ENCODE results near the gene WDFY1. TPM values are rescaled to one million over a fixed set of nuclear protein-coding genes. Genes with fewer than 3 reads are reported as not detected.

Gene WDFY1
- total RNA-seq, 1 donor from 2014 or later: 61.9 TPM

GRCh38 chr2:223936862-223937326, 8.2 kb downstream of the WDFY1 start:
- Mint-ChIP-seq H3K36me3 (ENCODE audit: unreplicated experiment) (peaks cover 6% of the 10 kb centered on the region), H3K27ac (ENCODE audit: unreplicated experiment) (peak overlapping the region; percentile 73), H3K27me3 (ENCODE audit: unreplicated experiment) (no peaks in the 10 kb centered on the region), H3K4me1 (ENCODE audit: unreplicated experiment) (peaks cover 69% of the 10 kb centered on the region), H3K9me3 (ENCODE audit: unreplicated experiment) (no peaks in the 10 kb centered on the region), H3K4me3 (ENCODE audit: unreplicated experiment) (no peak overlapping the region)
- TF ChIP-seq CTCF (IDR thresholded peaks at IDR 0.05): no peak
- no peak for DNase-seq (ENCODE audit: extremely low spot score, unreplicated experiment)

GRCh38 chr2:223935459-223936125, 9.5 kb downstream of the WDFY1 start:
- Mint-ChIP-seq H3K9me3 (ENCODE audit: unreplicated experiment) (no peaks in the 10 kb centered on the region), H3K27me3 (ENCODE audit: unreplicated experiment) (no peaks in the 10 kb centered on the region), H3K4me3 (ENCODE audit: unreplicated experiment) (no peak overlapping the region), H3K27ac (ENCODE audit: unreplicated experiment) (no peak overlapping the region), H3K4me1 (ENCODE audit: unreplicated experiment) (peaks cover 65% of the 10 kb centered on the region), H3K36me3 (ENCODE audit: unreplicated experiment) (peaks cover 4% of the 10 kb centered on the region)
- no peak for TF ChIP-seq CTCF (IDR thresholded peaks at IDR 0.05)
- no peak for DNase-seq (ENCODE audit: extremely low spot score, unreplicated experiment)

- Mint-ChIP-seq H3K27me3 (ENCODE audit: unreplicated experiment) (no peaks in the 10 kb centered on the region), H3K4me3 (ENCODE audit: unreplicated experiment) (no peak overlapping the region), H3K9me3 (ENCODE audit: unreplicated experiment) (no peaks in the 10 kb centered on the region), H3K36me3 (ENCODE audit: unreplicated experiment) (peaks cover 3% of the 10 kb centered on the region), H3K27ac (ENCODE audit: unreplicated experiment) (peak overlapping the region; percentile 67), H3K4me1 (ENCODE audit: unreplicated experiment) (peaks cover 71% of the 10 kb centered on the region)
- DNase-seq (ENCODE audit: extremely low spot score, unreplicated experiment): no peak
- TF ChIP-seq CTCF (IDR thresholded peaks at IDR 0.05): no peak
These were observed 10.3 kb downstream of the WDFY1 start for GRCh38 chr2:223934870-223935269.

GRCh38 chr2:223932816-223933800, 12.0 kb downstream of the WDFY1 start:
- Mint-ChIP-seq H3K4me1 (ENCODE audit: unreplicated experiment) (peaks cover 59% of the 10 kb centered on the region), H3K27me3 (ENCODE audit: unreplicated experiment) (no peaks in the 10 kb centered on the region), H3K36me3 (ENCODE audit: unreplicated experiment) (no peaks in the 10 kb centered on the region), H3K27ac (ENCODE audit: unreplicated experiment) (peak overlapping the region; percentile 29), H3K9me3 (ENCODE audit: unreplicated experiment) (no peaks in the 10 kb centered on the region), H3K4me3 (ENCODE audit: unreplicated experiment) (no peak overlapping the region)
- DNase-seq (ENCODE audit: extremely low spot score, unreplicated experiment): no peak
- no peak for TF ChIP-seq CTCF (IDR thresholded peaks at IDR 0.05)

Measured in osteocyte (in vitro differentiated cells).